ENCODE data around the gene NPDC1.

The NPDC1 gene

GRCh38 chr9:137042751-137043727 is 2.9 kb downstream of the NPDC1 start:
- in situ Hi-C loops (cut with MboI; ENCODE audit: low sequenced_read_pairs): loop anchor here (25.0 kb wide), 1 partner anchor 256 kb away; the partner anchor contains the start of genes CCDC183 and TMEM141

DNA sequence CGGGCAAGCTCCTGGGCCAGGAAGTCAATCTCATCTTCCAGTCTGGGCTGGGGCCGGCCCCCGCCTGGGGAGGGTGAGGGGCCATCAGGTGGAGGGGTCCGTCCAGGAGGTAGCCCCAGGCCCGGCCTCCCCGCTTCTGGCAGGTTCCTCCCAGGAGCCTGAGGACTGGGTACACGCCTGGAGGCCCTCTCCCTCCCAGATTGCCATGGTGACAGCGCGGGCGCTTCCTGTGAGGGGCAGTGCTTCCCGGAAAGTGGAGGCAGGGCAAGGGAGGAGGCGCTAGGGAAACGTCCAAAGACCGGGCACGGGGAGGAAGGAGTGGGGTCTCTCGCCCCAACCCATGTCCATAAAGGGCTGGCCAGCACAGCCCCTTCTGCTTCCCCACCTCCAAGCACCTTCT is 4.9 kb downstream of the NPDC1 start:
- in situ Hi-C loops (cut with MboI; ENCODE audit: low sequenced_read_pairs): loop anchor here (25.0 kb wide), 1 partner anchor 254 kb away; the partner anchor contains the start of genes CCDC183 and TMEM141

DNA sequence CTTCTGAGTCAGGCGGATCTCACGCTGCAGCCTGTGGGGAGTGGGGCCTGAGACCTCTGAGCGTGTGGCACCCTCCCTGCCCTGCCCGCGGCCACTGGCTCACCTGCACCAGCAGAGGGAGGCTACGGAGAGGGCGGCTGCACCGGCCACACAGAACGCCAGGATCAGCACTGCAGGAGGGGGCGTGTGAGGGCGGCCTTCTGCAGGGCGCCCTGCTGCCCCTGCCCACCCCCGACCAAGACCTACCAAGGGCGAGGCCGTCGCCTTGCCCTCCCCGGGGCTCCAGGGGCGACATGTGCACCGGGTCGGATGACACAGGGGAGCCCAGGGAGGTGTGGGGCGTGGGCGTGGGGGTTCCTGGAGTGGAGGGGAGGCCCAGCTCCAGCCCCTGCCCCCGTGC is 5.4 kb downstream of the NPDC1 start:
- in situ Hi-C loops (cut with MboI; ENCODE audit: low sequenced_read_pairs): loop anchor here (25.0 kb wide), 1 partner anchor 253 kb away; the partner anchor contains the start of genes CCDC183 and TMEM141

DNA sequence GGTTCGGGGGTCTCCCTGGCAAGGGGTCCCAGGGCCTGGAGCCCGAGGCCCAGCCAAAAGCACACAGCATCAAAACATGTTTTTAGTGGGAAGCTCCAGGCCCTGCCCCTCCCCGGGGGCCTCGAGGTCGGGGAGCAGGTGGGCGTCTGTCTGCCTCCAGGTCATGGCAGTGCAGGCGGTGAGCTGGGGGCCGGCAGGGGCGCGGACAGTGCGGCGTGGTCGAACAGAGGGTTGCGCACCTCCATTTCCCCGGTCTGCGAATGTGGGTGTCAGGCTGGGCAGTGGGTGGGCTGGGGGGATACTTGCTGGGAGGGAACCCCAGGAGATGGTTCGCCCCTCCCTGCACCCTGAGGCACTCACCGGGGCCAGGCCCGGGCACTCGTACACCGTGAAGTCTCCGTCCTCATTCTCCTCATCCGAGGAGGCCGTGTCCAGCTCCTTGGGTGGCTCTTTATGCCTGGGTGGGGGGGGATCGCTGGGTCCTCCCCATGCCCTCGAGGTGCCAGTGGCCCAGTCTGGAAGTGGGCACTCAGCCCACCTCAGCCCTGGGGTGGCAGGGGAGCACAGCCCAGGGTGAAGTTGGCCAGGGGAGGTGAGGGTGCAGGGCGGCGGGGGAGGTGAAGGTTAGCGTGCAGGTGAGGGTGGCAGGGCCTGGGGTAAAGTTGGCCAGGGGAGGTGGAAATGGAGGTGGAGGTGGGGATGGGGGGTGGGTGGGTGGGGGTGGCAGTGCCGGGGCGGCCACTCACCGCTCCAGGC is 6.2 kb downstream of the NPDC1 start:
- in situ Hi-C loops (cut with MboI; ENCODE audit: low sequenced_read_pairs): loop anchor here (25.0 kb wide), 1 partner anchor 252 kb away; the partner anchor contains the start of genes CCDC183 and TMEM141

DNA sequence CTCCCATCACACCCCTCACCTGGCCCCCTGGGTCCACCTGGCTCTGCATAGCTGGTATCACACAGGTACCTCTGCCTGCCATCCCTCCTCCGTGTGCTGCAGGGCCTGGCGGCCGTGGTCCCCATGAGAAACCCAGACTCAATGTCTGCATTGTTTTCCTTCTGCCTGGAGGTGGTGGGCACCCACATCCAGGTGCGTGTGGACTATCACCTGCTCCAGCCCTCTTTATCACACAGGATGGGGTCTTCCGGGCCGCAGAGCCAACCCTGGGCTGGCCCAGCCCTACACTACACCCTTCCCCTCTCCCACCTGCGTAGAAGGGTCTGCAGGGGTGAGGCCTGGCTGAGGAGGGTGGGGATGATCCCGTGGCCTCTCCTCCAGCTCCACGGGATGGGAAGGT is 7.1 kb downstream of the NPDC1 start:
- in situ Hi-C loops (cut with MboI; ENCODE audit: low sequenced_read_pairs): loop anchor here (25.0 kb wide), 1 partner anchor 252 kb away; the partner anchor contains the start of genes CCDC183 and TMEM141

DNA sequence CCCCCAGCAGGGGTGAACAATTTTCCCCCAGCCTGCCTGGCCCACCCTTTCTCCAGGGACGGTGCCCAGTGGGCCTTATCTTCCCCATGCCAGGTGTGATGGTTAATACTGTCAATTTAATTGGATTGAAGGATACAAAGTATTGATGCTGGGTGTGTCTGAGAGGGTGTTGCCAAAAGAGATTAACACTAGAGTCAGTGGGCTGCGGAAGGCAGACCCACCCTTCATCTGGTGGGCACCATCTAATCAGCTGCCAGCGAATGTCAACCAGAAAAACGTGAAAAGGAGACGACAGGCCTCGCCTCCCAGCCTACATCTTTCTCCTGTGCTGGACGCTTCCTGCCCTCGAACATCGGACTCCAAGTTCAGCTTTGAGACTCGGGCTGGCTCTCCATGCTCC is 8.5 kb downstream of the NPDC1 start:
- in situ Hi-C loops (cut with MboI; ENCODE audit: low sequenced_read_pairs): loop anchor here (25.0 kb wide), 1 partner anchor 250 kb away; the partner anchor contains the start of genes CCDC183 and TMEM141

GRCh38 chr9:137037035-137037434 is 8.9 kb downstream of the NPDC1 start:
- in situ Hi-C loops (cut with MboI; ENCODE audit: low sequenced_read_pairs): loop anchor here (25.0 kb wide), 1 partner anchor 250 kb away; the partner anchor contains the start of genes CCDC183 and TMEM141

DNA sequence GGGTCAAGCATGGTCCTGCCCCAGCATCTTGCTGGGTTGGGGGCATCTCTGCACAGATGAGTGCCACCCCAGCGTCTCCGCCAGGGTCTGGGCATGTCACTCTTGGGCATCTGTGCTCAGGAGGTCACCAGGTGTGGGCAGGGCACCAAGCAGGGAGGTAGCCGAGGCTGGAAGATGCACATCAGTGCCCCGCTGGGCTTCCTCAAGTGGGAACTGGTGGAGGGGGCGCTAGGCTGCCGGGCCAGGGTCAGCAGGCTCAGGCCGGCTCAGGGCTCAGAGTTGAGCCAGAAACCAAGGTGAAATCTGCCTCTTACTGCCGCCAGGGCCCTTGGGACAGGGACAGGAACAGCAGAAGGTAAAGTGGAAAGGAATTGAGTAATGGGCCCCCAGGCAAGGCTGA is 10.0 kb downstream of the NPDC1 start:
- in situ Hi-C loops (cut with MboI; ENCODE audit: low sequenced_read_pairs): loop anchor here (25.0 kb wide), 1 partner anchor 249 kb away; the partner anchor contains the start of genes CCDC183 and TMEM141

DNA sequence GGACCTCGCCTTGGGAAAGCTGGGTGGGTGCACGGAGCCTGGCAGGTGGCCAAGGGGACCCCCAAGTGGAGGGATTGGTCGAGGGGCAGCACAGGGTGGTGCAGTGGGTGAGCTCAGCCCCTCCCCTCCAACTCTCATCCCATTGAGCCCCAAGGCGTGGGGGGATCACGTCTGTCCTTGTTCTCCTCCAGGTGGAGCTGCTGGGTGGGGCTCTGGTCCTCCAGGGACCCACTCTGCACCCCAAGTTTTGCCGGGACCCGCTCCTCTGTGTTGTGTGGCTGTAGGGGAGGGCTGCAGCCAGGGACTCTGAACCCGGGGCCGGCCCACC is 10.5 kb downstream of the NPDC1 start:
- in situ Hi-C loops (cut with MboI; ENCODE audit: low sequenced_read_pairs): loop anchor here (25.0 kb wide), 1 partner anchor 248 kb away; the partner anchor contains the start of genes CCDC183 and TMEM141

DNA sequence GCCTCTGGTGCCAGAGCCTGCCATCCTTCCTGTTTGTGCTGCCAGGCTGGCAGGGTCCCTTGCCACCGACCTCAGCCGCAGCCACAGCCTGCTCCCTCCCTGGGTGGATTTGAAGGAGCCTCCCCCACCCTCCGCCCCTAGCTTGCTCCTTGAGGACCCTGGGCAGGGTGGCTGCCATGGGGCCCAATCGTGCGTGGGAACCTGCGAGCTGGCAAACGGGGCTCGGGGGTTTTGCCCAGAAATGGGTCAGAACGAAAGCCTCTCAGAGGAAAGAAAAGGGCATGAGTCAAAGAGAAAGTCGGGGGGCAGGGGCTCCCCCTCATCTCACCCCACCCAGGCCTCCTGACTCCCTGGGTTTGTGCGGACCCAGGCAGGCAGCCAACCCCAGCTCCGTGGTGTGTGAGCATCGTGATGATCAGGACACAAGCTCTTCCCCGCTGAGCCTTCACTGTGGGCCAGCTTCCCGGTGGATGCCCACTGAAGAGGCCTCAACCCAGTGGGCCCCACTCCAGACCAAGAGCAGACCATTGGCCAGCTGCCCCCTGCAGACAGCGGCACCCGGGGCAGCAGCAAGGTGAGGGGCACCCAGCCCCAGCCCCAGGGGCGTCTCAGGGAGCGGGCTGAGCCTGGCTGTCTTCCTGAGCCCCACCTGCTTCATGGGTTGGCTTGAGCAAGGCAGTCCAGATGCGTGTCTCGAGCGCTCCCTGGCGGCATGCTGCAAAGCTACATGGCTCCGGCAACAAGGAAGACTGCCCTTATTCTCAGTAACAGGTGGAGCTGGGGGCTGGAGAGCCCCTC is 11.1 kb downstream of the NPDC1 start:
- in situ Hi-C loops (cut with MboI; ENCODE audit: low sequenced_read_pairs): loop anchor here (25.0 kb wide), 1 partner anchor 248 kb away; the partner anchor contains the start of genes CCDC183 and TMEM141

GRCh38 chr9:137034039-137034708 is 11.8 kb downstream of the NPDC1 start:
- in situ Hi-C loops (cut with MboI; ENCODE audit: low sequenced_read_pairs): loop anchor here (25.0 kb wide), 1 partner anchor 247 kb away; the partner anchor contains the start of genes CCDC183 and TMEM141

GRCh38 chr9:137033481-137033880 is 12.5 kb downstream of the NPDC1 start:
- in situ Hi-C loops (cut with MboI; ENCODE audit: low sequenced_read_pairs): loop anchor here (25.0 kb wide), 1 partner anchor 246 kb away; the partner anchor contains the start of genes CCDC183 and TMEM141

DNA sequence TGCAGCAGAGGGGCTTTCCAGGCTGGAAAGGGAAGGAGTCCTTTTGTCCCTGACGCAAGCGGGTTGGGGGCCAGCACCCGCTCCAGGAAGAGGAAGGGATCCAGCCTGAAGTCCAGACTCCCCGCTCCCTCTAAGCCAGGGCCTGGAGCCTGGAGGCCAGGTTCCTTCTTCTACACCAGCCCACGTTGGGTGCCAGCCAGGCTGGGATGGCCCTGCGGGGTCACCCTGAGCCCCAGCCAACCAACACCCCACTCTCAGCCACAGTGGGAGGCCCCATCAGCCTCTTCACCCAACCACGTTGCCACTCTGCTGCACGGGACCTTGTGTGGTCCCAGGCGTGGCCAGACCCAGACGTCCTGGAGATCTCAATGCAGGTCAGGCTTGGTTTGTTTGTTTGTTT is 13.1 kb downstream of the NPDC1 start:
- in situ Hi-C loops (cut with MboI; ENCODE audit: low sequenced_read_pairs): loop anchor here (25.0 kb wide), 1 partner anchor 246 kb away; the partner anchor contains the start of genes CCDC183 and TMEM141

- in situ Hi-C loops (cut with MboI; ENCODE audit: low sequenced_read_pairs): loop anchor here (25.0 kb wide), 1 partner anchor 245 kb away; the partner anchor contains the start of genes CCDC183 and TMEM141
Measured at GRCh38 chr9:137031904-137032640, 13.9 kb downstream of the NPDC1 start, which contains the start of gene FUT7. Gene FUT7, minus strand, starts transcription at chr9:137032088. Its CDS starts 97 bp downstream, at chr9:137031991.

GRCh38 chr9:137030538-137031527 is 15.1 kb downstream of the NPDC1 start:
- in situ Hi-C loops (cut with MboI; ENCODE audit: low sequenced_read_pairs): loop anchor here (25.0 kb wide), 1 partner anchor 244 kb away; the partner anchor contains the start of genes CCDC183 and TMEM141

GRCh38 chr9:137030006-137030405 is 16.0 kb downstream of the NPDC1 start:
- in situ Hi-C loops (cut with MboI; ENCODE audit: low sequenced_read_pairs): loop anchor here (25.0 kb wide), 1 partner anchor 243 kb away; the partner anchor contains the start of genes CCDC183 and TMEM141
